PFSK-1 (cell line): ENCODE measurements around the gene TLN1.

Experiments used
- FOXP2 ChIP-seq: optimal IDR thresholded peaks from 2 replicates; pipeline ENCODE3; 2011; ENCODE audit warnings: borderline replicate concordance, control low read depth, inconsistent platforms; ENCODE audit not compliant: insufficient read depth; ENCODE audit errors: extremely low read length, extremely low read depth
- POLR2AphosphoS5 ChIP-seq: IDR thresholded peaks from 2 replicates; pipeline ENCODE4 v1.6.1; 2012; ENCODE audit warnings: low read depth, mild to moderate bottlenecking, control low read depth, low read length, moderate library complexity
- SIN3A ChIP-seq: IDR thresholded peaks from 2 replicates; pipeline ENCODE4 v1.6.1; 2012; ENCODE audit warnings: mild to moderate bottlenecking, low read length, moderate library complexity, borderline replicate concordance; ENCODE audit not compliant: insufficient read depth
- TAF1 ChIP-seq: IDR thresholded peaks from 2 replicates; pipeline ENCODE4 v1.6.1; 2012; ENCODE audit warnings: low read length, control low read depth, borderline replicate concordance; ENCODE audit not compliant: insufficient read depth
- TF ChIP-seq, protein P1 (sequence below), 2 experiments: IDR thresholded peaks; 2 replicates each; pipeline versions ENCODE4 v1.6.1 to v1.8.0; 2011 to 2012; ENCODE audit warnings: low read depth in 2 of 2, low read length in 2 of 2, control low read depth in 1 of 2, inconsistent platforms in 1 of 2, mild to moderate bottlenecking in 1 of 2, moderate library complexity in 1 of 2; ENCODE audit not compliant: insufficient read depth in 1 of 2

Gene TLN1

GRCh38 chr9:35684921-35685320 lies 47.1 kb downstream of the TLN1 start:
- TF ChIP-seq TAF1, result no peak
- TF ChIP-seq, protein P1, sequence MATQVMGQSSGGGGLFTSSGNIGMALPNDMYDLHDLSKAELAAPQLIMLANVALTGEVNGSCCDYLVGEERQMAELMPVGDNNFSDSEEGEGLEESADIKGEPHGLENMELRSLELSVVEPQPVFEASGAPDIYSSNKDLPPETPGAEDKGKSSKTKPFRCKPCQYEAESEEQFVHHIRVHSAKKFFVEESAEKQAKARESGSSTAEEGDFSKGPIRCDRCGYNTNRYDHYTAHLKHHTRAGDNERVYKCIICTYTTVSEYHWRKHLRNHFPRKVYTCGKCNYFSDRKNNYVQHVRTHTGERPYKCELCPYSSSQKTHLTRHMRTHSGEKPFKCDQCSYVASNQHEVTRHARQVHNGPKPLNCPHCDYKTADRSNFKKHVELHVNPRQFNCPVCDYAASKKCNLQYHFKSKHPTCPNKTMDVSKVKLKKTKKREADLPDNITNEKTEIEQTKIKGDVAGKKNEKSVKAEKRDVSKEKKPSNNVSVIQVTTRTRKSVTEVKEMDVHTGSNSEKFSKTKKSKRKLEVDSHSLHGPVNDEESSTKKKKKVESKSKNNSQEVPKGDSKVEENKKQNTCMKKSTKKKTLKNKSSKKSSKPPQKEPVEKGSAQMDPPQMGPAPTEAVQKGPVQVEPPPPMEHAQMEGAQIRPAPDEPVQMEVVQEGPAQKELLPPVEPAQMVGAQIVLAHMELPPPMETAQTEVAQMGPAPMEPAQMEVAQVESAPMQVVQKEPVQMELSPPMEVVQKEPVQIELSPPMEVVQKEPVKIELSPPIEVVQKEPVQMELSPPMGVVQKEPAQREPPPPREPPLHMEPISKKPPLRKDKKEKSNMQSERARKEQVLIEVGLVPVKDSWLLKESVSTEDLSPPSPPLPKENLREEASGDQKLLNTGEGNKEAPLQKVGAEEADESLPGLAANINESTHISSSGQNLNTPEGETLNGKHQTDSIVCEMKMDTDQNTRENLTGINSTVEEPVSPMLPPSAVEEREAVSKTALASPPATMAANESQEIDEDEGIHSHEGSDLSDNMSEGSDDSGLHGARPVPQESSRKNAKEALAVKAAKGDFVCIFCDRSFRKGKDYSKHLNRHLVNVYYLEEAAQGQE (IDR thresholded peaks at IDR 0.05; ENCODE audit: insufficient read depth in 1 of 2, low read depth in 2 of 2, low read length in 2 of 2), result no peak
- TF ChIP-seq POLR2AphosphoS5, result no peak
- no peak for TF ChIP-seq SIN3A
- TF ChIP-seq FOXP2, result no peak

- TF ChIP-seq TAF1 (no peak), FOXP2 (no peak), POLR2AphosphoS5 (no peak), SIN3A (no peak)
- TF ChIP-seq, protein P1 (IDR thresholded peaks at IDR 0.05; ENCODE audit: insufficient read depth in 1 of 2, low read depth in 2 of 2, low read length in 2 of 2), result no peak
Observed at GRCh38 chr9:35683323-35683722, 48.7 kb downstream of the TLN1 start.

- TF ChIP-seq POLR2AphosphoS5, result no peak
- no peak for TF ChIP-seq TAF1
- no peak for TF ChIP-seq FOXP2
- TF ChIP-seq, protein P1 (IDR thresholded peaks at IDR 0.05; ENCODE audit: insufficient read depth in 1 of 2, low read depth in 2 of 2, low read length in 2 of 2), result no peak
- TF ChIP-seq SIN3A, result no peak
Observed at GRCh38 chr9:35682520-35683315, 49.3 kb downstream of the TLN1 start.

DNA sequence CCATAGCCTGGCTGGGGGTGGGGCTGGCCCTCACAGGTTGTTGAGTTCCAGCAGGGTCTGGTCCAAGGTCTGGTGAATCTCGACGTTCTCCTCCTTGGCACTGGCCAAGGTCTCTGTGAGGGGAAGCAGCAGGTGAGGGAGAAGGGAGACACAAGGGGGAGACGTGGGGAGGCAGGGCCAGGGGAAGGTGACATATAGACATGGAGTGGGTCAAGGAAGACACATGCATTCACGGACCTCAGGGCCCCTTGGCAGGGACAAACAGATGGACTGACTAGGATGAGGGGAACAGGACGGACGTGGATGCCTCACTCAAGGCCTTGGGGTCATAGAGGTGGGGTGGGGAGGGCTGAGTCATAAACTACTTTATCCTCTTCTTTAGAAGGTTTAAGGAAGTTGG lies 49.9 kb downstream of the TLN1 start:
- TF ChIP-seq, protein P1 (IDR thresholded peaks at IDR 0.05; ENCODE audit: insufficient read depth in 1 of 2, low read depth in 2 of 2, low read length in 2 of 2), result no peak
- TF ChIP-seq FOXP2 (no peak), SIN3A (no peak), POLR2AphosphoS5 (no peak), TAF1 (no peak)
